GM19455 (cell line): ENCODE measurements around the gene EDDM13.
"Not testable (repeated sequence)": the region's sequence is repeated elsewhere in the genome, so short reads cannot be mapped to it uniquely, and the experiment has no call there.

Experiments
- ATAC-seq: cut with Tn5 transposase; IDR thresholded peaks from one replicate; pipeline ENCODE4 v1.9.1; 2021; ENCODE audit not compliant: unreplicated experiment

Gene EDDM13, protein sequence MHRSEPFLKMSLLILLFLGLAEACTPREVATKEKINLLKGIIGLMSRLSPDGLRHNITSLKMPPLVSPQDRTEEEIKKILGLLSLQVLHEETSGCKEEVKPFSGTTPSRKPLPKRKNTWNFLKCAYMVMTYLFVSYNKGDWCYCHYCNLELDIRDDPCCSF

GRCh38 chr19:56272161-56272798 is at the start of gene EDDM13:
Gene EDDM13, plus strand, starts transcription at chr19:56272748. Its CDS starts 87 bp downstream, at chr19:56272835.
- no peak for ATAC-seq

DNA sequence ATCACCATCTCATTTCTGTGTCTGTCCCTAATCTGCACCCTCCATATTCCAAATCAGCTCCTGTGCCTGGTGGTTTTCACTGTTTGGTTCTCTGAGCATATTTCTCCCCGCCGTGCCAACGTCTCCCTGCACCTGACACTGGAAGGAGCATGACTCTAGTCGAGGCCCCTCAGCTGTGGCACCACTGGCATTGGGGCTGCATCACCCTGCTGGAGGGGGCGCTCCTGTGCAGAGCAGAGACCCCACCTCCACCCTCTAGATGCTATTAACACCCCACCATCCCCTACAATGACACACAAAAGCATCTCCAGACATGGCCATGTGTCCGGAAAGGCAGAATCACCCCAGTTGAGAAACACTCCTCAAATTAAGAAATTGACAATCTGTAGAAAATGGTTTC is 49.6 kb upstream of the EDDM13 start:
- ATAC-seq: no peak

- ATAC-seq: no peak
These were observed 49.1 kb upstream of the EDDM13 start for GRCh38 chr19:56223481-56223880.

- no peak for ATAC-seq
These were observed 27.3 kb upstream of the EDDM13 start for GRCh38 chr19:56245121-56245740.

- not testable (repeated sequence) for ATAC-seq
These were observed 26.8 kb upstream of the EDDM13 start for GRCh38 chr19:56245764-56246163.

GRCh38 chr19:56248736-56249338 is 23.7 kb upstream of the EDDM13 start:
- ATAC-seq: not testable (repeated sequence)

- no peak for ATAC-seq
These were observed 19.7 kb upstream of the EDDM13 start for GRCh38 chr19:56252699-56253422.

- ATAC-seq: no peak
These were observed 18.8 kb upstream of the EDDM13 start for GRCh38 chr19:56253737-56254136.

- no peak for ATAC-seq
These were observed 14.3 kb upstream of the EDDM13 start for GRCh38 chr19:56258272-56258671.

DNA sequence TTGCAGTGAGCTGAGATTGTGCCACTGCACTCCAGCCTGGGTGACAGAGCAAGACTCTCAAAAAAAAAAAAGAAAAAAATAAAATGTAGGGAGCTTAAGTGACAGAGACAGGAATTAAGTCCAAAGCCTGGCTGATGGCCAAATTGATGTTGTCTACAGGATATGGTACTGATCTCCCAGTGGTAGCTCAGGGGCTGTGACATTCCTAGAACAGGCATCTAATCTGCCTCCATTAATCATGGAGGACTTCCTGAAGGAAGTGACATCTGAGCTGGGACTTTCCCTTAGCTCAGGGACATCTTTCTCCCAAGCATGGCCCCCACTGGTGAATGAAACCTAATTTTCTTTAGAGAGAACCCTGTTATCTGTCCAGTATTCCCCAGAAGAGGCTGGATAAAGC is 11.4 kb upstream of the EDDM13 start:
- ATAC-seq: no peak

- not testable (repeated sequence) for ATAC-seq
These were observed 10.6 kb upstream of the EDDM13 start for GRCh38 chr19:56261932-56262331.

- no peak for ATAC-seq
These were observed 9.2 kb upstream of the EDDM13 start for GRCh38 chr19:56263319-56263718.

GRCh38 chr19:56266051-56266450 is 6.5 kb upstream of the EDDM13 start:
- ATAC-seq: no peak

DNA sequence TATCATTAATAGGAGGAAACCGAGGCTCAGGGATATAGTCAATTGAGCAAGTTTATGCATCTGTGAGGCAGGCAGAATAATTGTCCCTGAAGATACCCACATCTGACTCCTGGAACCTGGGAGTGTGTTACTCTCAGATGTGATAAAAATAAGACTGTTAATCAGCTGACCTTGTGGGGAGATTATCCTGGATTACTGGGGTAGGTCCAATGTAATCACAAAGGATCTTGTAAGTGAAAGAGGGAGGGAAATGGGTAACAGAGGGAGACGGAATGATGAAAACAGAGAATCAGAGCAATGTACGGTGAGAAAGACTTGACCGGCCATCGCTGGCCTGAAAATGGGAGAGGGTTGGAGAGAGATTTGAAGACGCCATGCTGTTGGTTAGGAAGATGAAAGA is 3.2 kb upstream of the EDDM13 start:
- ATAC-seq: no peak

GRCh38 chr19:56270676-56271075 is 1.9 kb upstream of the EDDM13 start:
- ATAC-seq: no peak

DNA sequence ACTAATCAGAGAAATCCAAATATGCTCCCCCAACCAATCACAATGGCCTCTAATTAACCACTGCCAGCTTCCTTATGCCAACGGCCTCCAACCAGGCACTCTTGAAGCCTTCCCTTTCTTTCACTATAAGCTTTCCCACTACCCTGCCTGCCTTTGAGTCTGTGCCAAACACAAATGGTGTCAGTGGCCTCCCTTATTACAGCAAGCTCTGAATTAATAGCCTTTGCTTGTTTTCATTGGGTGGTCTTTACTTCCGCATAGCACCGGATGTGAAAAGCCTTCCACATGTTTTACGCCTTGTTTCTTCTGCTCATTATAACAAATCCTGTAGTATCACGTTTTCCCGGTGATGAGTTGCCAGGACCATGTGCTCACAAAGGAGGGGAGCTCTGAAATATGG is 1.4 kb upstream of the EDDM13 start:
- ATAC-seq: no peak

DNA sequence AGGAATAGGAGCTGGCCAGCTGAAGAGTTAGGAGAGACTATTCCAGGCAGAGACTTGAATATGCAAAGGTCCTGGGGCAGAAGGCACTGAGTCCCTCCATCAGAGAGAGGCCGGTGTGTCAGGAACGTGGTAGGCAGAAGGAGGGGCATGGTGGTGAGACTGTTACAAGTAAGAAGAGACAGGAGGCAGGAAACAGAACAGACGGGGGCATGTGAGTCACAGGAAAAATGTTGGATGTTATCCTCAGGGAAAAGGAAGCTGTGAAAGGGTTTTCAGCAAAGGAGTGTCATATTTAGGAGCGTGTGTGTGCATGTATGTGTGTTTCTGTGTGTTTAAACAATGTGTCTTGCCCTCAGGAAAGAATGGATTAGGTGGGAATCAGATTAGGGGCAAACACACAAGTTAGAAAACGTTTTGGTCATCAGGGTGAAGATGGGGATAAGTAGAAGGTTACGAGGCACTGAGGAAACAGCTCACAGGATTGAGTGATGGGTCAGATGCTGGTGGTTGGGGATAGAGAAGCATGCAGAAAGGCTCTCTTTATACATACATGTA is 1.1 kb downstream of the EDDM13 start:
- ATAC-seq: no peak

GRCh38 chr19:56282809-56283208 is 10.3 kb downstream of the EDDM13 start:
- no peak for ATAC-seq

GRCh38 chr19:56284746-56285145 is 12.2 kb downstream of the EDDM13 start:
- no peak for ATAC-seq

DNA sequence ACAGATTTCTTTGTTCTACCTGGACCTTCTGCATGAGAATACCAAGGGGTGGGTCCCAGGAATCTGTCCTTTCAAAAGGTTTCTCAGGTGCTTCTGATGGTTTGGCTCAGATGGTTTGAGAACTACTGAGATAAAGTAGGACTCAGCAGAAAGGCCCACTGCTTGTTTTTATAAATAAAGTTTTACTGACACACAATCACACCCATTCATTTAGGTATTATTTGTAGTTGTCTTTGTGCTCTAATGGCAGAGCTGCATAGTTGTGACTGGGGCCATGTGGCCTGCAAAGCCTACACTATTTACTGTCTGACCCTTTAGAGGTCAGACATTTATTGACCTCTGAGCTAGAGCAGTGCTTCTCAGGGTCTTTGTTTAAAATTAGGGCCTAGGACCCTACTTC is 17.6 kb downstream of the EDDM13 start:
- ATAC-seq: no peak

DNA sequence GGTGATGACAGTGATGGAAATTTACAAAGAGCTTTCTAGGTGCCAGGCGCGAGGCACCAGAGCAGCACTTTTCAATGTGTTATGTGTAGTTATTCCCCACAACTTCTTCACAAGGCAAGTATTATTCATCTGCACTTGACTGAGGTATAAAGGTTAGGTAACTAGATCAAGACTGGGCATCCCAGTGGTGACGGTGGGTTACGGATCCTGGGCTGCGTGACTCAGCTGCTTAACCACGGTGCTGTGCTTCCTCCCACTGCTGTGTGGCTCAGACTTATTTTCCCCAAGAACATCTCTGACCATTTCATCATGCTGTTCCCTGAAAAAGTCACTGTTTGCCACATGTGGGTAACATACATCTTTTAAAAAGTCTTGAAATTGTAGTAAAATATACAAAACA is 19.3 kb downstream of the EDDM13 start:
- ATAC-seq: no peak
